ENCODE results near the gene COMMD1.
"Not testable (repeated sequence)": the region's sequence is repeated elsewhere in the genome, so short reads cannot be mapped to it uniquely, and the experiment has no call there.

The COMMD1 gene

GRCh38 chr2:62147610-62148301 lies 242.3 kb downstream of the COMMD1 start:
- no peak for DNase-seq
- in situ Hi-C loops (cut with MboI; ENCODE audit: low pct_unique_long_range_greater_than_20kb, low sequenced_read_pairs): no loop called here

DNA sequence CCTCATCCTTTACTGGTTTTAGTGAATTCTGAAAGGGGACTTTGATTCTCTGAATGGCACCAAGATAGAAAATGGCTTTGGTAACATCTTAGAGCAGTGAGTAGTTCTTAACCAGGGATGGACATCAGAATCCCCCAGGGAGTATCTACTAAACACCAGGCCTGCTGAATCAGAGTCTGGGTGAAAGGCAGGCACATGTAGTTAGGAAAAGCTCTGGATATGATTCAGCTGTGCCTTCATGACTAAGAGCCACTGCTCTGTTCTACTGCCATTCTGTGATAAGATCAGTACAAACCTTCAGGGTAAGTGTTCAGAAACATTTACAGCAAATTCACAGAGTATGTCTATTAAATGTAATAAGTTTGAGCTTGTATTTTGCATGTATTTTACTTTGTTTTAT lies 244.2 kb downstream of the COMMD1 start:
- no peak for DNase-seq
- in situ Hi-C loops (cut with MboI; ENCODE audit: low pct_unique_long_range_greater_than_20kb, low sequenced_read_pairs): no loop called here

GRCh38 chr2:62150597-62151305 lies 245.3 kb downstream of the COMMD1 start:
- in situ Hi-C loops (cut with MboI; ENCODE audit: low pct_unique_long_range_greater_than_20kb, low sequenced_read_pairs): no loop called here
- no peak for DNase-seq

DNA sequence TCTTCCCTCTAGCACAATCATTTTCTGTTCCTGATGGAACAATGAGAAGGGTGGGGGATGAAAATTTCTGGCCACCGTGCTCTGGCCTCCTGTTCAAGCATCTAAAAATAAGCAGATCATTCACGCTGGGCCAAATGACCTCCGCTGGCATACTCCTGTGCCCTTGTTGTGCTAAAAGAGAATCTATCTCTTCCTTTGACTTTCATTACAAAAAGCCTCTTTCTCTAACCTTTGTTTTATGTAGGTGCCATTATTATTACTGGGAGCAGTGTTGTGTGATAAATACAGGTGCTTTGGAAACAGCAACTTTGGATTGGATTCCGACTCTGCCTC lies 245.8 kb downstream of the COMMD1 start:
- in situ Hi-C loops (cut with MboI; ENCODE audit: low pct_unique_long_range_greater_than_20kb, low sequenced_read_pairs): no loop called here
- DNase-seq: no peak

DNA sequence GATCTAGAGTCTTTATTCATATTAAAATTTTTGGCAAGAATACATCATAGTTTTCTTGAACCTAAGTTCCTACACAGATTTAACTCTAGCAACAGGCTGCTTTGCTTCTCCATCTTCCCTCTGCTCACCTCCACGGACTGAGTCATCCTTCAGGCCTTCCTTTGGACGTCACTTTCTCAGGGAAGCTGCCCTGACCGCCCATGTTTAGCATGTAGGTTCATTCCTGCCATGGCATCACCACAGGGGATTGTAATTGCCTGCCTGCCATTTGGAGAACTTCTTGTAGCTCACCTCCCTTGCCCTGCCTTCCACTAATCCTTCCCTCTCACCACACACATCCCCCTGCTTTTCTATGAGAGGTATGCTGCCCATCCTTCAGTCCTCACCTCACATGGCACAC lies 246.5 kb downstream of the COMMD1 start:
- in situ Hi-C loops (cut with MboI; ENCODE audit: low pct_unique_long_range_greater_than_20kb, low sequenced_read_pairs): no loop called here
- no peak for DNase-seq

- in situ Hi-C loops (cut with MboI; ENCODE audit: low pct_unique_long_range_greater_than_20kb, low sequenced_read_pairs): no loop called here
- no peak for DNase-seq
Measured at GRCh38 chr2:62156861-62157496, 251.5 kb downstream of the COMMD1 start.

GRCh38 chr2:62158444-62159121 lies 253.1 kb downstream of the COMMD1 start:
- in situ Hi-C loops (cut with MboI; ENCODE audit: low pct_unique_long_range_greater_than_20kb, low sequenced_read_pairs): no loop called here
- no peak for DNase-seq

- DNase-seq; in situ Hi-C loops (cut with MboI; ENCODE audit: low pct_unique_long_range_greater_than_20kb, low sequenced_read_pairs): not testable (repeated sequence)
Measured at GRCh38 chr2:62160691-62161090, 255.2 kb downstream of the COMMD1 start.

DNA sequence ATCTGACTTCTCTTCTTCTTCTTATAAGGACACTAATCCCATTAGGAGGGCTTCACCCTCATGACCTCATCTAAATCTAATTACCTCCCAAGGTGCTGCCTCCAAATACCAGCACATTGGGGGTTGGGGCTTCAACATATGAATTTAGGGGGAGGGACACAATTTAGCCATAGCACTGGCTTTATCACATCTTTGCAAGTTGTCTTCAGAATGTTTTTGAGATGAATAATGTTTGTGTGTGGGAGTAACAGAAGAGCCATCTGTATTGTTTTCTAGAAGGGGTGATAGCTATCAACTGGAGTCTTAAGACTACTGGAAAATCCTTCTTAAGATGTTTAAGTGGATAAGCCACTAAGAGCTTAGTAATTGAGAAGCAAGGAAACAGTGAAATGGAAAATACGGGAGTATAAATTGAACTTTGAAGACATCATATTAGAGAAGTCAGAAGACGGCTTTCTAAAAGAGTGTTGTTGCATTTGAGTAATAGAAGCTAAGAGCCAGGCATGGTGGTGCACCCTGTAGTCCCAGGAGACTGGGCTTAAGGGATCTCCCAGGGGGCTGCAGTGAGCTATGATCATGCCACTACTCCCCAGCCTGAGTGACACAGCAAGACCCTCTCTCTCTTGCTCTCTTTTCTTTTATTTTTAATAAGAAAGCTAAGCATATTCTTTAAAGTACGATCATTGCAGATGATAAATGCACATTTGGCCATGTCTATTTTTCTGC lies 257.8 kb downstream of the COMMD1 start:
- DNase-seq: no peak
- in situ Hi-C loops (cut with MboI; ENCODE audit: low pct_unique_long_range_greater_than_20kb, low sequenced_read_pairs): no loop called here

DNA sequence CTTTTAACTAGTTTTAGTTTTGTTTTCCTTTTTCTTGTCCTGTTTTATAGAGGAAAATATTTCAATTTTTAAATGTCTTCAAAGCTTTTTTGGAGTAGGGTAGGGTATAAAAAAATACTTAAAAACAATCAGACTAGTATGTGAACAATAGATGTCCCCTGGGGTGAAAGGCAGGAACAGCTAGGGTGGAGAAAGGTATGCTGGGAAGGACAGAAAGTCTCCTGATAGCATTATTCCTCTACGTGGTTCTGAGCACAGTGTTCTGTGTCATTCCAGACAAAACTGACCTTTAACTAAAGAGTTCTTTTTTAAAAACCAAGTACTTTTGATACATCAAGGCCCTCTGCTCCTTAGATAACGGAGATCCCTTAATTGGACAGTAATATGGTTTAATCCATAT lies 258.4 kb downstream of the COMMD1 start:
- in situ Hi-C loops (cut with MboI; ENCODE audit: low pct_unique_long_range_greater_than_20kb, low sequenced_read_pairs): no loop called here
- DNase-seq: no peak

DNA sequence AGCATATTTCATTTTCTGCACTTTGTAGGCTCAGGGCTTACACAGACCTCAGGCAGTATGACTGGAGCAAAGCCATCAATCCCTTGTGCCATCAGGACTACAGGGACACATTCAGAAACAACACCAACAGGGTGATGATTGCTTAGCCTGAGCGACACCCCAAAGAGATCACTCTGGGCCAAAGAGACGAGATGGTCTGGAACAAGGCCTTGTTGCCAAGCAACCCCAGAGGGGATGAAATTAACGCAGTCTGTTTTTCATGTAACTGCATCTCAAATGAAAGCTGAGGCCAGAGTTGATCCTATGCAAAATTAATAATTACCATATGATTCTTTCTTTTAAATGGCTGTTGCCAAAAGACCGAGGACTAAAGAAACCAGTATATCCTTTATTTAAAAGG lies 270.3 kb downstream of the COMMD1 start:
- DNase-seq: no peak
- in situ Hi-C loops (cut with MboI; ENCODE audit: low pct_unique_long_range_greater_than_20kb, low sequenced_read_pairs): no loop called here

- in situ Hi-C loops (cut with MboI; ENCODE audit: low pct_unique_long_range_greater_than_20kb, low sequenced_read_pairs): no loop called here
- DNase-seq: peak; percentile 41
Measured at GRCh38 chr2:62176801-62177200, 271.3 kb downstream of the COMMD1 start.

GRCh38 chr2:62177392-62178049 lies 272.0 kb downstream of the COMMD1 start:
- in situ Hi-C loops (cut with MboI; ENCODE audit: low pct_unique_long_range_greater_than_20kb, low sequenced_read_pairs): no loop called here
- DNase-seq: no peak

- DNase-seq: no peak
- in situ Hi-C loops (cut with MboI; ENCODE audit: low pct_unique_long_range_greater_than_20kb, low sequenced_read_pairs): no loop called here
Measured at GRCh38 chr2:62178741-62179271, 273.3 kb downstream of the COMMD1 start.

DNA sequence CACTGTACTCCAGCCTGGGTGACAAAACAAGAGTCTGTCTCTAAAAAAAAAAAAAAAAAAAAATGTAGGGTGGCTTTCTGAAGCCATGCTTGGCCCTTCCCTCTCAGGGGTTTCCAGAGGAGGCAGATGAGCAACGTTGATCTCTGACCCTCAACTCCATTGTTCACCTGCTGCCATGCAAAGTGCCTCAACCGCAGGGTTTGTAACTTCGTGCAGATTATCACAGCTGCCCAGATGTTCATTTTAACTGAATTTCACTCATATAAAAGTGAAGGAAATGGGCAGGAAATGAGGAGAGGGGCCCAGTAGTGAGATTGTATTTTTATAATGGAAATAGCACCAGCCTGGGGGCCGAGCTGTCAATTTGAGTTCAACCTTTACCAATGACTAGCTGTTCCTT lies 275.5 kb downstream of the COMMD1 start:
- in situ Hi-C loops (cut with MboI; ENCODE audit: low pct_unique_long_range_greater_than_20kb, low sequenced_read_pairs): no loop called here

GRCh38 chr2:62181843-62182242 lies 276.4 kb downstream of the COMMD1 start:
- in situ Hi-C loops (cut with MboI; ENCODE audit: low pct_unique_long_range_greater_than_20kb, low sequenced_read_pairs): no loop called here
- DNase-seq: no peak

More for the DNA sequence above, 275.5 kb downstream of the COMMD1 start:
- peak; percentile 94 for DNase-seq

GRCh38 chr2:62184512-62185230 lies 279.2 kb downstream of the COMMD1 start:
- in situ Hi-C loops (cut with MboI; ENCODE audit: low pct_unique_long_range_greater_than_20kb, low sequenced_read_pairs): no loop called here
- DNase-seq: no peak

All from KBM-7 (cell line).